PC-3 (cell line): ENCODE results near the gene HID1.

Experiments used
- EZH2 ChIP-seq: fragments of 300-600 bp; sonication (generic); IDR thresholded peaks from one replicate; pipeline ENCODE4 v1.6.1; 2017; ENCODE audit warnings: antibody characterized with exemption, mild to moderate bottlenecking, low read length; ENCODE audit not compliant: unreplicated experiment
- EZH2phosphoT487 ChIP-seq: fragments of 300-600 bp; sonication (generic); IDR thresholded peaks from 2 replicates; pipeline ENCODE4 v1.6.1; 2018; ENCODE audit warnings: mild to moderate bottlenecking, antibody characterized with exemption, low read length, borderline replicate concordance
- TF ChIP-seq, protein P1 (sequence below): fragments of 300-600 bp; sonication (generic); conservative IDR thresholded peaks from 2 replicates; pipeline ENCODE4 v1.5.1; 2017; ENCODE audit warnings: antibody characterized with exemption, low read depth, mild to moderate bottlenecking, low read length

DNA sequence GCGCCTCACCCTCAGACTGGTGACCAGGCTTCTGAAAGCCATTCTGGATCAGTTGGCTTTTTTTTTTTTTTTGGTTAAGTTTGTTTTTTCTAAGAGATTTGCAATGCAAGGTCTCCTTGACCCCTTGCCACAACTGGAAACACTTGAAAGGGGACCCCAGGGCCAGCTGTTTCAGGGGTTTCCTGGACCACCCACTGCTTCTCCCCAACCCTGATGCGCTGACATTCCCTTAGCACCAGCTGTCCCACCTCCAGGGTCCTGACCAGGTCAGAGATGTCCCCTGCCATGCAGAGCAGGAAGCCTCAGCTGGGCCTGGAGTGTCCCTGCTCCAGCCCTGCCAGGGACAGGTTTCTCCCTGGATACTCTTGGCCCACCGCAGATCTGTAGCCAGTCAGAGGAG, 31.8 kb upstream of the HID1 start:
- TF ChIP-seq, protein P1, sequence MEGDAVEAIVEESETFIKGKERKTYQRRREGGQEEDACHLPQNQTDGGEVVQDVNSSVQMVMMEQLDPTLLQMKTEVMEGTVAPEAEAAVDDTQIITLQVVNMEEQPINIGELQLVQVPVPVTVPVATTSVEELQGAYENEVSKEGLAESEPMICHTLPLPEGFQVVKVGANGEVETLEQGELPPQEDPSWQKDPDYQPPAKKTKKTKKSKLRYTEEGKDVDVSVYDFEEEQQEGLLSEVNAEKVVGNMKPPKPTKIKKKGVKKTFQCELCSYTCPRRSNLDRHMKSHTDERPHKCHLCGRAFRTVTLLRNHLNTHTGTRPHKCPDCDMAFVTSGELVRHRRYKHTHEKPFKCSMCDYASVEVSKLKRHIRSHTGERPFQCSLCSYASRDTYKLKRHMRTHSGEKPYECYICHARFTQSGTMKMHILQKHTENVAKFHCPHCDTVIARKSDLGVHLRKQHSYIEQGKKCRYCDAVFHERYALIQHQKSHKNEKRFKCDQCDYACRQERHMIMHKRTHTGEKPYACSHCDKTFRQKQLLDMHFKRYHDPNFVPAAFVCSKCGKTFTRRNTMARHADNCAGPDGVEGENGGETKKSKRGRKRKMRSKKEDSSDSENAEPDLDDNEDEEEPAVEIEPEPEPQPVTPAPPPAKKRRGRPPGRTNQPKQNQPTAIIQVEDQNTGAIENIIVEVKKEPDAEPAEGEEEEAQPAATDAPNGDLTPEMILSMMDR, result no peak
- TF ChIP-seq EZH2phosphoT487, result no peak
- TF ChIP-seq EZH2, result no peak
